K562 (cell line): ENCODE results near the gene ZNF215. TPM values are rescaled to one million over a fixed set of nuclear protein-coding genes. Genes with fewer than 3 reads are reported as not detected.

ENCODE experiments used
- ARID1B ChIP-seq: fragments of 450-650 bp; IDR thresholded peaks from 2 replicates; pipeline ENCODE4 v1.6.1; 2016; ENCODE audit warnings: antibody characterized with exemption, mild to moderate bottlenecking, inconsistent platforms
- ATF1 ChIP-seq, 2 experiments: fragments of 450-650 bp in 1 of 2; IDR thresholded peaks; 2 replicates each; pipeline ENCODE4 v1.6.1; 2016; ENCODE audit warnings: missing compliant biosample characterization in 1 of 2, missing genetic modification characterization in 1 of 2
- BDP1 ChIP-seq: IDR thresholded peaks from 3 replicates; pipeline ENCODE4 v1.6.1; 2011; ENCODE audit not compliant: insufficient read length, insufficient read depth
- CBX2 ChIP-seq: fragments of 200-600 bp; sonication (generic); IDR thresholded peaks from one replicate; pipeline ENCODE4 v1.6.1; 2012; ENCODE audit warnings: mild to moderate bottlenecking, low read length, inconsistent platforms; ENCODE audit not compliant: insufficient read depth, poor library complexity, severe bottlenecking
- E2F3 ChIP-seq: fragments of 250-450 bp; sonication (Bioruptor Pico); IDR thresholded peaks from 2 replicates; pipeline ENCODE4 v1.4.0; 2020; ENCODE audit warnings: mild to moderate bottlenecking
- HDAC6 ChIP-seq: IDR thresholded peaks from 2 replicates; pipeline ENCODE4 v1.6.1; 2012; ENCODE audit warnings: low read depth, mild to moderate bottlenecking, control low read depth, inconsistent platforms, low read length, moderate library complexity
- HDAC8 ChIP-seq: fragments of 450-650 bp; IDR thresholded peaks from 2 replicates; pipeline ENCODE4 v1.6.1; 2016; ENCODE audit warnings: mild to moderate bottlenecking, missing genetic modification characterization, moderate library complexity, missing compliant biosample characterization
- HMG20B ChIP-seq: fragments of 250-450 bp; sonication (Bioruptor Pico); IDR thresholded peaks from 2 replicates; pipeline ENCODE4 v1.5.0; 2021; ENCODE audit warnings: mild to moderate bottlenecking
- NCOA2 ChIP-seq, 2 experiments: fragments of 450-650 bp; IDR thresholded peaks; 2 replicates each; pipeline ENCODE4 v1.6.1; 2018; ENCODE audit warnings: mild to moderate bottlenecking in 2 of 2, moderate library complexity in 1 of 2; ENCODE audit not compliant: partially characterized antibody in 2 of 2
- NFE2L1 ChIP-seq: fragments of 450-650 bp; IDR thresholded peaks from 2 replicates; pipeline ENCODE4 v1.6.1; 2016; ENCODE audit warnings: missing genetic modification characterization, low read depth, mild to moderate bottlenecking, missing compliant biosample characterization, moderate library complexity, borderline replicate concordance
- PHF8 ChIP-seq: fragments of 200-600 bp; sonication (generic); IDR thresholded peaks from 2 replicates; pipeline ENCODE4 v1.6.1; 2012; ENCODE audit warnings: mixed run types, mild to moderate bottlenecking, inconsistent platforms, low read length, moderate library complexity, borderline replicate concordance
- PML ChIP-seq: IDR thresholded peaks from 2 replicates; pipeline ENCODE4 v1.6.1; 2012; ENCODE audit warnings: low read length, inconsistent platforms
- POLR2A ChIP-seq: fragments of 450-650 bp; conservative IDR thresholded peaks from 2 replicates; pipeline ENCODE4 v1.6.1; 2016
- SREBF1 ChIP-seq: fragments of 150-350 bp; IDR thresholded peaks from 2 replicates; pipeline ENCODE4 v1.6.1; 2014; ENCODE audit warnings: antibody characterized with exemption, low read depth, low read length, borderline replicate concordance
- TCF3 ChIP-seq: sonication (generic); formaldehyde crosslinking; IDR thresholded peaks from 2 replicates; pipeline ENCODE4 v1.4.0; 2020; ENCODE audit warnings: mild to moderate bottlenecking, missing genetic modification reagents
- ZC3H11A ChIP-seq: IDR thresholded peaks from 2 replicates; pipeline ENCODE4 v1.6.1; 2012; ENCODE audit warnings: low read depth, low read length, improper control_type of control experiment
- ZKSCAN8 ChIP-seq: fragments of 200-800 bp; sonication (Bioruptor generic); IDR thresholded peaks from 2 replicates; pipeline ENCODE4 v1.6.1; 2016; ENCODE audit warnings: missing genetic modification characterization, missing compliant biosample characterization
- ZNF263 ChIP-seq: sonication (generic); formaldehyde crosslinking; IDR thresholded peaks from 2 replicates; pipeline ENCODE4 v1.8.0; 2022; ENCODE audit warnings: mild to moderate bottlenecking, missing genetic modification reagents, borderline replicate concordance
- ZNF444 ChIP-seq: fragments of 250-450 bp; sonication (Bioruptor Pico); IDR thresholded peaks from 2 replicates; pipeline ENCODE4 v1.4.0; 2020; ENCODE audit warnings: mild to moderate bottlenecking, moderate library complexity
- polyA plus RNA-seq, 8 experiments: library from polyadenylated mRNA; depleted of rRNA in 4 of 8; stranded (reverse) in 5 of 8; unstranded in 3 of 8; fragments of >200 nt; fragmentation: Nextera tagmentation in 2 of 8; fragmentation: Illumina TruSeq in 1 of 8; extraction: Ambion mirVana in 2 of 8; extraction: Trizol in 1 of 8; gene quantifications; 2 replicates each; pipeline versions ENCODE4 v1.2.1 to v1.2.3, GENCODE V29; 2011 to 2014; ENCODE audit warnings: inconsistent platforms in 1 of 8, missing spikeins in 1 of 8
- total RNA-seq, 7 experiments: library from RNA; depleted of rRNA in 6 of 7; stranded (reverse); fragments of >200 nt in 6 of 7; fragmentation: Illumina TruSeq in 2 of 7; extraction: Trizol in 2 of 7; gene quantifications; 2 replicates each; pipeline versions ENCODE4 v1.2.1 to v1.2.3, GENCODE V29; 2011 to 2021; ENCODE audit warnings: low replicate concordance in 1 of 7
- TF ChIP-seq, protein P1 (sequence below): fragments of 150-350 bp; conservative IDR thresholded peaks from 2 replicates; pipeline ENCODE4 v1.6.1; 2014; ENCODE audit warnings: low read length
- TF ChIP-seq, protein P2 (sequence below): fragments of 450-650 bp; IDR thresholded peaks from 2 replicates; pipeline ENCODE4 v1.6.1; 2014; ENCODE audit warnings: low read depth, mild to moderate bottlenecking, moderate library complexity, borderline replicate concordance
- TF ChIP-seq, protein P3 (sequence below): fragments of 250-450 bp; sonication (Bioruptor Pico); IDR thresholded peaks from 2 replicates; pipeline ENCODE4 v1.9.0; 2021; ENCODE audit warnings: mild to moderate bottlenecking
- TF ChIP-seq, protein P4 (sequence below): conservative IDR thresholded peaks from 2 replicates; pipeline ENCODE4 v1.6.1; 2011; ENCODE audit warnings: low read depth, mild to moderate bottlenecking, low read length; ENCODE audit not compliant: control insufficient read depth

The ZNF215 gene
- total and polyA plus RNA-seq, 9 of the 15 experiments (the other 6 are each of a cell fraction or from before 2014, with no cell fraction given) = 11.2 to 19.1 (median 14.2) TPM

DNA sequence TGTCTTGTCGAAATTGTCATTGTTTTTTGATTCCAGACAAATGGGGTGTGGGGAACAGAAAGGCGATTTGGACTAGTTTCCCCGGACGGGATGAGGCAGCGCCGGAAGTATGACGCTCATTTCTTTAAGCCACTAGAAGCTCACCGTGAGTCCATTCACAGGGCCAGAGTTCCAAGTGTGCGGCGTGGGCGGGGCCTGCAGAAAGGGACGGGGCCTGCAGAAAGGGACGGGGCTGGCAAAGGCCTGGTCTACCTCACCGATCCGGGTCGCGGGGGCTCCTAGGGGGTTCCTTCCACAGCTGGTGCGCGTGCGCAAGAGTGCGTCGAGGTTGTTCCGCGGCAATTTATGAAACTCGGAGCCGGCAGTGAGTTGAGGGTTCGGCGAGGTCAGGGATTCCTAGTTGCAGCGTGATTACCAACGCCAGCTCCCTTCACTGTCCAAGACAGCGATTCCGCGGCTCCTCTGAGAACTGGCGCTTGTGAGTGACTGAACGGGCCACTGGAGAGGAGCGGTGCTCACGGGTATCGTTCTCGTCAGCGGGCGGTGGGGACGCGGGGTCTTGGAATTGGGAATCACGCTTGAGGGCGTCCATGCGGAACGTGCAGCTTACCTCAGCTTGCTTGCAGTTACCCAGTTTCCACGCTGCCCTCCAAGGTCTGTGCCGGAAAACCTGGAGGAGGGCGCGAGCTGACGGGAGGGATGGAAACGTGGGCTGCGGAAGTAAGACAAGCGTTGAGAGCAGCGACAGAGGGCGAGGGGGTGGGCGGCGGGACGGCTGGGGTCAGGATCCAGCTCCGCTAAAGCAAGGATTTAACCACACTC lies at the start of gene ZNF215 (continued):
- TF ChIP-seq, protein P1, sequence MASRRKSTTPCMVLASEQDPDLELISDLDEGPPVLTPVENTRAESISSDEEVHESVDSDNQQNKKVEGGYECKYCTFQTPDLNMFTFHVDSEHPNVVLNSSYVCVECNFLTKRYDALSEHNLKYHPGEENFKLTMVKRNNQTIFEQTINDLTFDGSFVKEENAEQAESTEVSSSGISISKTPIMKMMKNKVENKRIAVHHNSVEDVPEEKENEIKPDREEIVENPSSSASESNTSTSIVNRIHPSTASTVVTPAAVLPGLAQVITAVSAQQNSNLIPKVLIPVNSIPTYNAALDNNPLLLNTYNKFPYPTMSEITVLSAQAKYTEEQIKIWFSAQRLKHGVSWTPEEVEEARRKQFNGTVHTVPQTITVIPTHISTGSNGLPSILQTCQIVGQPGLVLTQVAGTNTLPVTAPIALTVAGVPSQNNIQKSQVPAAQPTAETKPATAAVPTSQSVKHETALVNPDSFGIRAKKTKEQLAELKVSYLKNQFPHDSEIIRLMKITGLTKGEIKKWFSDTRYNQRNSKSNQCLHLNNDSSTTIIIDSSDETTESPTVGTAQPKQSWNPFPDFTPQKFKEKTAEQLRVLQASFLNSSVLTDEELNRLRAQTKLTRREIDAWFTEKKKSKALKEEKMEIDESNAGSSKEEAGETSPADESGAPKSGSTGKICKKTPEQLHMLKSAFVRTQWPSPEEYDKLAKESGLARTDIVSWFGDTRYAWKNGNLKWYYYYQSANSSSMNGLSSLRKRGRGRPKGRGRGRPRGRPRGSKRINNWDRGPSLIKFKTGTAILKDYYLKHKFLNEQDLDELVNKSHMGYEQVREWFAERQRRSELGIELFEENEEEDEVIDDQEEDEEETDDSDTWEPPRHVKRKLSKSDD = no peak
- TF ChIP-seq TCF3 (CRISPR knock-in tag) (no peak), POLR2A (peak; percentile 83), PHF8 (peak; percentile 82; the same call in 1 of the 2 replicates), ZKSCAN8 (CRISPR knock-in tag) (no peak), HMG20B (CRISPR knock-in tag) (no peak), NFE2L1 (tag) (no peak), ARID1B (no peak), ATF1 (CRISPR knock-in tag; IDR thresholded peaks at IDR 0.05) (no peak), ATF1 (tag; IDR thresholded peaks at IDR 0.05) (peak; percentile 87), HDAC8 (tag) (no peak), CBX2 (no peak), BDP1 (no peak), ZNF444 (no peak), HDAC6 (no peak), E2F3 (CRISPR knock-in tag) (no peak), SREBF1 (no peak), ZNF263 (no peak), PML (peak; percentile 54; the same call in 1 of the 2 replicates), NCOA2 (IDR thresholded peaks at IDR 0.05; ENCODE audit: partially characterized antibody in 2 of 2) (no peak), ZC3H11A (no peak)
- TF ChIP-seq, protein P2, sequence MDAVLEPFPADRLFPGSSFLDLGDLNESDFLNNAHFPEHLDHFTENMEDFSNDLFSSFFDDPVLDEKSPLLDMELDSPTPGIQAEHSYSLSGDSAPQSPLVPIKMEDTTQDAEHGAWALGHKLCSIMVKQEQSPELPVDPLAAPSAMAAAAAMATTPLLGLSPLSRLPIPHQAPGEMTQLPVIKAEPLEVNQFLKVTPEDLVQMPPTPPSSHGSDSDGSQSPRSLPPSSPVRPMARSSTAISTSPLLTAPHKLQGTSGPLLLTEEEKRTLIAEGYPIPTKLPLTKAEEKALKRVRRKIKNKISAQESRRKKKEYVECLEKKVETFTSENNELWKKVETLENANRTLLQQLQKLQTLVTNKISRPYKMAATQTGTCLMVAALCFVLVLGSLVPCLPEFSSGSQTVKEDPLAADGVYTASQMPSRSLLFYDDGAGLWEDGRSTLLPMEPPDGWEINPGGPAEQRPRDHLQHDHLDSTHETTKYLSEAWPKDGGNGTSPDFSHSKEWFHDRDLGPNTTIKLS = no peak; the same call in 1 of the 2 replicates
- TF ChIP-seq, protein P3, sequence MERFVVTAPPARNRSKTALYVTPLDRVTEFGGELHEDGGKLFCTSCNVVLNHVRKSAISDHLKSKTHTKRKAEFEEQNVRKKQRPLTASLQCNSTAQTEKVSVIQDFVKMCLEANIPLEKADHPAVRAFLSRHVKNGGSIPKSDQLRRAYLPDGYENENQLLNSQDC (CRISPR knock-in tag) = no peak
- TF ChIP-seq, protein P4, sequence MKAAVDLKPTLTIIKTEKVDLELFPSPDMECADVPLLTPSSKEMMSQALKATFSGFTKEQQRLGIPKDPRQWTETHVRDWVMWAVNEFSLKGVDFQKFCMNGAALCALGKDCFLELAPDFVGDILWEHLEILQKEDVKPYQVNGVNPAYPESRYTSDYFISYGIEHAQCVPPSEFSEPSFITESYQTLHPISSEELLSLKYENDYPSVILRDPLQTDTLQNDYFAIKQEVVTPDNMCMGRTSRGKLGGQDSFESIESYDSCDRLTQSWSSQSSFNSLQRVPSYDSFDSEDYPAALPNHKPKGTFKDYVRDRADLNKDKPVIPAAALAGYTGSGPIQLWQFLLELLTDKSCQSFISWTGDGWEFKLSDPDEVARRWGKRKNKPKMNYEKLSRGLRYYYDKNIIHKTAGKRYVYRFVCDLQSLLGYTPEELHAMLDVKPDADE = no peak
